ENCODE measurements around the gene TCFL5.

DNA sequence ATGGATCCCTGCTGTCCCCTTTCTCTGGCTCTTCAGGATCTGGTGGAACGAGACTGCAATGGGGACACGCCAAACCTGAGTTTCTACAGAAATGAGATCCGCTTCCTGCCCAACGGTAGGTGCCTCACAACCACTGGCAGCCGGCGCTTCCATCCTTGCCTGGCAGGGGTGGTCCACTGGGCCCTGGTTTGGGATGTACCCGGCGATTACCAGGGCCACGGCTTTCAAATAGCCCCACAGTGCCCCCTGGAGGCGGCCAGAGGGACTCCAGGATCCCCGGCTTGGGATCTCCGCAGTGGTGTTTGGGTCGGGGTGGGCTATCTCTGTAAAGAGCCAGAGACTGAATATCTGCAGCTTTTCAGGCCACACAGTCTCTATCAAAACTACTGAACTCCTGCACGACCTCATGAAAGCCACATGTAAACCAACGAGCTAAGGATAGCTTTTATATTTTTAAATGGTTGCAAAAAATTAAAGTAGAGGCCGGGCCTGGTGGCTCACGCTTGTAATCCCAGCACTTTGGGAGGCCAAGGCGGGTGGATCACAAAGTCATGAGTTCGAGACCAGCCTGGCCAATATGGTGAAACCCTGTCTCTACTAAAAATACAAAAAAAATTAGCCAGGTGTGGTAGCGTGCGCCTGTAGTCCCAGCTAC lies 53.3 kb downstream of the TCFL5 start:
- TF ChIP-seq, protein P1, sequence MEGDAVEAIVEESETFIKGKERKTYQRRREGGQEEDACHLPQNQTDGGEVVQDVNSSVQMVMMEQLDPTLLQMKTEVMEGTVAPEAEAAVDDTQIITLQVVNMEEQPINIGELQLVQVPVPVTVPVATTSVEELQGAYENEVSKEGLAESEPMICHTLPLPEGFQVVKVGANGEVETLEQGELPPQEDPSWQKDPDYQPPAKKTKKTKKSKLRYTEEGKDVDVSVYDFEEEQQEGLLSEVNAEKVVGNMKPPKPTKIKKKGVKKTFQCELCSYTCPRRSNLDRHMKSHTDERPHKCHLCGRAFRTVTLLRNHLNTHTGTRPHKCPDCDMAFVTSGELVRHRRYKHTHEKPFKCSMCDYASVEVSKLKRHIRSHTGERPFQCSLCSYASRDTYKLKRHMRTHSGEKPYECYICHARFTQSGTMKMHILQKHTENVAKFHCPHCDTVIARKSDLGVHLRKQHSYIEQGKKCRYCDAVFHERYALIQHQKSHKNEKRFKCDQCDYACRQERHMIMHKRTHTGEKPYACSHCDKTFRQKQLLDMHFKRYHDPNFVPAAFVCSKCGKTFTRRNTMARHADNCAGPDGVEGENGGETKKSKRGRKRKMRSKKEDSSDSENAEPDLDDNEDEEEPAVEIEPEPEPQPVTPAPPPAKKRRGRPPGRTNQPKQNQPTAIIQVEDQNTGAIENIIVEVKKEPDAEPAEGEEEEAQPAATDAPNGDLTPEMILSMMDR (IDR thresholded peaks at IDR 0.05): peak; percentile 67 to 81 (median 78)
- no peak for TF ChIP-seq POLR2A (IDR thresholded peaks at IDR 0.05)
